ENCODE results near the gene RGS6.
"Not testable (repeated sequence)": the region's sequence is repeated elsewhere in the genome, so short reads cannot be mapped to it uniquely, and the experiment has no call there.

- TF ChIP-seq, protein P1, sequence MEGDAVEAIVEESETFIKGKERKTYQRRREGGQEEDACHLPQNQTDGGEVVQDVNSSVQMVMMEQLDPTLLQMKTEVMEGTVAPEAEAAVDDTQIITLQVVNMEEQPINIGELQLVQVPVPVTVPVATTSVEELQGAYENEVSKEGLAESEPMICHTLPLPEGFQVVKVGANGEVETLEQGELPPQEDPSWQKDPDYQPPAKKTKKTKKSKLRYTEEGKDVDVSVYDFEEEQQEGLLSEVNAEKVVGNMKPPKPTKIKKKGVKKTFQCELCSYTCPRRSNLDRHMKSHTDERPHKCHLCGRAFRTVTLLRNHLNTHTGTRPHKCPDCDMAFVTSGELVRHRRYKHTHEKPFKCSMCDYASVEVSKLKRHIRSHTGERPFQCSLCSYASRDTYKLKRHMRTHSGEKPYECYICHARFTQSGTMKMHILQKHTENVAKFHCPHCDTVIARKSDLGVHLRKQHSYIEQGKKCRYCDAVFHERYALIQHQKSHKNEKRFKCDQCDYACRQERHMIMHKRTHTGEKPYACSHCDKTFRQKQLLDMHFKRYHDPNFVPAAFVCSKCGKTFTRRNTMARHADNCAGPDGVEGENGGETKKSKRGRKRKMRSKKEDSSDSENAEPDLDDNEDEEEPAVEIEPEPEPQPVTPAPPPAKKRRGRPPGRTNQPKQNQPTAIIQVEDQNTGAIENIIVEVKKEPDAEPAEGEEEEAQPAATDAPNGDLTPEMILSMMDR (conservative IDR thresholded peaks at IDR 0.05), result not testable (repeated sequence)
- not testable (repeated sequence) for TF ChIP-seq ZFX (IDR thresholded peaks at IDR 0.05)
Observed at GRCh38 chr14:71887802-71888201, 44.4 kb upstream of the RGS6 start.
